Natural killer cell (primary cell): ENCODE data around the gene GRIK5. TPM values are rescaled to one million over a fixed set of nuclear protein-coding genes. Genes with fewer than 3 reads are reported as not detected.

Experiments
- ATAC-seq, 3 donors: fragments of 150-1000 bp in 2 of 3; fragments of 200-7000 bp in 1 of 3; cut with Tn5 transposase; 1 replicate in 1 of 3; 2 replicates in 2 of 3; pipeline ENCODE4 v1.10.0; 2021; ENCODE audit warnings: mild to moderate bottlenecking in 2 of 3, moderate library complexity in 2 of 3
- DNase-seq, 2 donors: peaks; one replicate each; pipeline versions ENCODE4 v3.0.0 to v3.0.0-alpha.2; 2013 to 2021; ENCODE audit warnings: mixed read lengths in 1 of 2
- H3K27ac ChIP-seq: one replicate; pipeline ENCODE4 v1.5.1; 2013; ENCODE audit warnings: mild to moderate bottlenecking, low read length
- H3K27me3 ChIP-seq: one replicate; pipeline ENCODE4 v1.6.1; 2013; ENCODE audit warnings: low read length; ENCODE audit not compliant: control insufficient read depth, insufficient read depth
- H3K36me3 ChIP-seq: one replicate; pipeline ENCODE4 v1.6.1; 2013; ENCODE audit warnings: low read length; ENCODE audit not compliant: control insufficient read depth, insufficient read depth
- H3K4me1 ChIP-seq: one replicate; pipeline ENCODE4 v1.6.1; 2013; ENCODE audit warnings: low read length; ENCODE audit not compliant: control insufficient read depth, insufficient read depth
- H3K4me3 ChIP-seq: one replicate; pipeline ENCODE4 v1.5.1; 2013; ENCODE audit warnings: low read length
- H3K9me3 ChIP-seq: one replicate; pipeline ENCODE4 v1.6.1; 2013; ENCODE audit warnings: low read length; ENCODE audit not compliant: control insufficient read depth, insufficient read depth
- H3K27ac Mint-ChIP-seq, 2 donors: one replicate each; pipeline ENCODE4 v1.8.0; 2022; ENCODE audit warnings: mild to moderate bottlenecking in 2 of 2, mixed read lengths in 2 of 2, moderate library complexity in 1 of 2
- H3K27me3 Mint-ChIP-seq, 2 donors: one replicate each; pipeline ENCODE4 v1.8.0; 2022; ENCODE audit warnings: low read depth in 2 of 2, mixed read lengths in 2 of 2
- H3K36me3 Mint-ChIP-seq: one replicate; pipeline ENCODE4 v1.8.0; 2022; ENCODE audit warnings: mixed read lengths
- H3K4me1 Mint-ChIP-seq, 2 donors: one replicate each; pipeline ENCODE4 v1.8.0; 2022; ENCODE audit warnings: mixed read lengths in 2 of 2
- H3K4me3 Mint-ChIP-seq: one replicate; pipeline ENCODE4 v1.8.0; 2022; ENCODE audit warnings: mild to moderate bottlenecking, moderate library complexity, mixed read lengths
- H3K9me3 Mint-ChIP-seq, 2 donors: one replicate each; pipeline ENCODE4 v1.8.0; 2022; ENCODE audit warnings: mixed read lengths in 2 of 2
- CTCF ChIP-seq: fragments of 200-600 bp; IDR thresholded peaks from one replicate; pipeline ENCODE4 v1.8.0; 2022; ENCODE audit warnings: antibody characterized with exemption
- WGBS: methylation state at CpG from one replicate; pipeline ENCODE4 v1.1.7; 2013; ENCODE audit warnings: missing lambda C conversion rate; ENCODE audit not compliant: insufficient coverage; 5-methylcytosine and 5-hydroxymethylcytosine counted together
- intact Hi-C: fragments of 100-400 bp; cut with micrococcal nuclease; formaldehyde crosslinking; loops from one replicate; pipeline ENCODE4 v1.14.2; 2022
- total RNA-seq, 4 donors: library from RNA; stranded (reverse); fragments of 120-200 nt in 1 of 4; gene quantifications; one replicate each; pipeline versions ENCODE4 v1.2.3 to v1.2.4, GENCODE V29; 2013 to 2022

The GRIK5 gene
- total RNA-seq, 3 donors from 2014 or later (not counting 1 experiment from before 2014, with no cell fraction given), result 0.31 to 2.1 TPM; not detected in 1

- Histone ChIP-seq H3K4me1 (peaks cover 14% of the 10 kb centered on the region), H3K9me3 (no peaks in the 10 kb centered on the region), H3K4me3 (no peak overlapping the region), H3K27ac (no peak overlapping the region), H3K27me3 (no peaks in the 10 kb centered on the region), H3K36me3 (peaks cover 11% of the 10 kb centered on the region)
- no peak for TF ChIP-seq CTCF
- 86% methylated on average over 4 of the region's 9 CpGs for WGBS
- H3K27ac Mint-ChIP-seq, result no peak overlapping the region
- no peak for ATAC-seq
- peaks cover 0 to 2% of the 10 kb centered on the region in 2 donors for H3K27me3 Mint-ChIP-seq
- no peaks in the 10 kb centered on the region for H3K36me3 Mint-ChIP-seq
- no peak for DNase-seq
- H3K9me3 Mint-ChIP-seq, result no peaks in the 10 kb centered on the region
- intact Hi-C loops, result no loop called here
- H3K4me1 Mint-ChIP-seq, result peaks cover 23 to 37% of the 10 kb centered on the region in 2 donors
- no peak overlapping the region for H3K4me3 Mint-ChIP-seq
These were observed 16.3 kb upstream of the GRIK5 start for GRCh38 chr19:42086188-42086736.

GRCh38 chr19:42083537-42083936, 13.5 kb upstream of the GRIK5 start:
- H3K27me3 Mint-ChIP-seq, result peaks cover 0 to 2% of the 10 kb centered on the region in 2 donors
- H3K4me3 Mint-ChIP-seq, result no peak overlapping the region
- H3K9me3 Mint-ChIP-seq, result no peaks in the 10 kb centered on the region
- no peaks in the 10 kb centered on the region for H3K9me3 ChIP-seq
- no peak for TF ChIP-seq CTCF
- H3K4me3 ChIP-seq, result no peak overlapping the region
- no peak overlapping the region for H3K27ac ChIP-seq
- DNase-seq, result no peak
- intact Hi-C loops, result no loop called here
- peaks cover 13 to 16% of the 10 kb centered on the region in 2 donors for H3K4me1 Mint-ChIP-seq
- no peaks in the 10 kb centered on the region for H3K4me1 ChIP-seq
- no peak for ATAC-seq
- no peaks in the 10 kb centered on the region for H3K36me3 Mint-ChIP-seq
- H3K27ac Mint-ChIP-seq, result peak overlapping the region in 1 of 2 donors; percentile 60
- peaks cover 38% of the 10 kb centered on the region for H3K36me3 ChIP-seq
- H3K27me3 ChIP-seq, result no peaks in the 10 kb centered on the region
- 95% methylated on average over 5 of the region's 5 CpGs for WGBS

GRCh38 chr19:42081584-42082203, 11.7 kb upstream of the GRIK5 start:
- Mint-ChIP-seq H3K36me3 (no peaks in the 10 kb centered on the region), H3K4me3 (no peak overlapping the region), H3K27ac (peak overlapping the region in 1 of 2 donors; percentile 61), H3K27me3 (no peaks in the 10 kb centered on the region), H3K9me3 (no peaks in the 10 kb centered on the region), H3K4me1 (peaks cover 27 to 32% of the 10 kb centered on the region in 2 donors)
- peak in 2 of 3 donors; percentile 46 to 59 for ATAC-seq
- Histone ChIP-seq H3K4me1 (peaks cover 6% of the 10 kb centered on the region), H3K9me3 (no peaks in the 10 kb centered on the region), H3K27ac (no peak overlapping the region), H3K36me3 (peaks cover 38% of the 10 kb centered on the region), H3K4me3 (no peak overlapping the region), H3K27me3 (no peaks in the 10 kb centered on the region)
- TF ChIP-seq CTCF, result no peak
- WGBS, result 90% methylated on average over 2 of the region's 2 CpGs
- peak in 1 of 2 donors; percentile 47 for DNase-seq
- intact Hi-C loops, result no loop called here
